Lung (tissue), 12 donors: Measurements from ENCODE around the gene DGCR2. TPM values are rescaled to one million over a fixed set of nuclear protein-coding genes. Genes with fewer than 3 reads are reported as not detected.
A peak's percentile ranks its signal among the peaks of the same experiment; 100 is the strongest.

ENCODE experiments used
- ATAC-seq: fragments of 200-7000 bp; cut with Tn5 transposase; one replicate; pipeline ENCODE4 v1.9.1; 2020; ENCODE audit warnings: moderate number of reproducible peaks; ENCODE audit not compliant: insufficient read depth, low FRiP score
- DNase-seq, 3 donors: peaks; one replicate each; pipeline ENCODE4 v3.0.0-alpha.2; 2013 to 2017
- H3K27ac ChIP-seq, 2 donors: one replicate each; pipeline ENCODE4 v1.5.1; 2013; ENCODE audit warnings: mild to moderate bottlenecking in 2 of 2, moderate library complexity in 2 of 2, control low read depth in 1 of 2, inconsistent platforms in 1 of 2, low read depth in 1 of 2, low read length in 1 of 2
- H3K27me3 ChIP-seq, 3 donors: one replicate each; pipeline ENCODE4 v1.5.1; 2013; ENCODE audit warnings: low read length in 2 of 3; ENCODE audit not compliant: control insufficient read depth in 3 of 3, insufficient read depth in 3 of 3
- H3K36me3 ChIP-seq, 4 donors: one replicate each; pipeline ENCODE4 v1.5.1; 2013; ENCODE audit warnings: low read length in 4 of 4, mild to moderate bottlenecking in 1 of 4, moderate library complexity in 1 of 4; ENCODE audit not compliant: control insufficient read depth in 4 of 4, insufficient read depth in 4 of 4
- H3K4me1 ChIP-seq, 5 donors: one replicate each; pipeline ENCODE4 v1.5.1; 2013; ENCODE audit warnings: low read length in 5 of 5, mild to moderate bottlenecking in 2 of 5, moderate library complexity in 1 of 5; ENCODE audit not compliant: control insufficient read depth in 5 of 5, insufficient read depth in 5 of 5
- H3K4me3 ChIP-seq: one replicate; pipeline ENCODE4 v1.5.1; 2013; ENCODE audit warnings: mild to moderate bottlenecking, control low read depth, moderate library complexity
- H3K9ac ChIP-seq, 2 donors: one replicate each; pipeline ENCODE4 v1.5.1; 2013; ENCODE audit warnings: low read length in 2 of 2, control low read depth in 1 of 2; ENCODE audit not compliant: insufficient read depth in 1 of 2
- H3K9me3 ChIP-seq, 4 donors: one replicate each; pipeline ENCODE4 v1.5.1; 2013; ENCODE audit warnings: low read length in 3 of 4, mild to moderate bottlenecking in 1 of 4, moderate library complexity in 1 of 4; ENCODE audit not compliant: control insufficient read depth in 4 of 4, insufficient read depth in 3 of 4
- WGBS, 2 donors: extraction: QIAGEN DNeasy Blood & Tissue Kit; methylation state at CpG; one replicate each; pipeline ENCODE4 v1.1.7; 2013; 5-methylcytosine and 5-hydroxymethylcytosine counted together
- polyA plus RNA-seq, 2 donors: library from polyadenylated mRNA; stranded (reverse); fragments of 200-250 nt; gene quantifications; one replicate each; pipeline ENCODE4 v1.2.1, GENCODE V29; 2013
- total RNA-seq, 2 donors: library from RNA; depleted of rRNA in 1 of 2; stranded (reverse); fragments of >200 nt in 1 of 2; gene quantifications; one replicate each; pipeline ENCODE4 v1.2.1, GENCODE V29; 2014 to 2021
- TF ChIP-seq, protein P1 (sequence below): IDR thresholded peaks from 2 replicates; pipeline ENCODE4 v1.5.1; 2012; ENCODE audit warnings: mild to moderate bottlenecking; ENCODE audit errors: control extremely low read depth, extremely low read depth
- donor health status: control.
- donor health status: control.
- donor health status: Bipolar disorder and iron deficiency.
- donor health status: healthy.
- donor health status: DM: yes; HTN: yes; CAD: no.

Gene DGCR2
- total and polyA plus RNA-seq, 4 donors: 40.4 to 77.4 (median 50.5) TPM

DNA sequence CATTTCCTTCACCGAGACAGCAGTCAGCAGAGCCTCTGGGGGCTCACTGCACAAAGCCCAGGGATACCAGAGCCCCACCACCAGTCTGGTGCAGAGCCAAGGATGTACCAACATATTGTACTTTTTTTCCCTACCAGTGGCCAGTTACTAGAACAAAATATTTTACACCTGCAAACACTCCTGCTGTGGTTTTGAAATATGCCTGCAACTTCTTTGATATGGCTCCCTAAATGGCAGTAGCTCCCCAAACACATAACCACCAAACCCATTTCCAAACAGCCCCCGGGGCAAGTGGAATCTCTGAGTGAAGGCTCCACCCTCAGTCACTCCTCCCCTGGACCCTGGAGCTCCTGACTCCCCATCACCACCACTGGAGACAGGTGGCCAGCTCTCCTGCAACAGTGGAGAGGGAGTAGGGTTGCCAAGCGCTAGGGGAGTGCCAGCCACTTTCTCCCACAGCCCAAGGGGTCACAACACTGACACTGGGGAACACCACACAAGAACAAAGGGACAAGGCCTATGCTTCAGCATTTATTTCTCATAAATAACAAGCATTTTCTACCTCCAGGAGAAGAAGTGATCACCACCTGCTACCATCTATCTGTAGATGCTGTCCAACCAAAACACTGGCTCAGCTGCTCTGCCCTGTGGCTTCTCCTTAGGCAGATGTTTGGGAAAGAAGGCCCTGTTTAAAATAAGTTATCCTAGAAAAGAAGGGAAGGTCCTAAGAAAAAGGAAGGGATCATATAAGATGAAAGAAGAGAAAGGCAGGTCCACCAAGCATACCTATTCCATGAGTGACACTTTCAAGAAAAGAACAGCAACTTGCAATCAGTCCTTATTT lies 15.1 kb downstream of the DGCR2 start:
- Histone ChIP-seq H3K4me1 (peaks cover 13 to 53% (median 21%) of the 10 kb centered on the region in 5 donors), H3K9ac (no peak overlapping the region), H3K27me3 (no peaks in the 10 kb centered on the region), H3K36me3 (peaks cover 0 to 2% (median 0%) of the 10 kb centered on the region in 4 donors), H3K9me3 (no peaks in the 10 kb centered on the region), H3K27ac (peak overlapping the region in 1 of 2 donors; percentile 37), H3K4me3 (no peak overlapping the region)
- WGBS, 2 donors: 70 to 72% methylated on average over 3 of the region's 3 CpGs
- TF ChIP-seq, protein P1, sequence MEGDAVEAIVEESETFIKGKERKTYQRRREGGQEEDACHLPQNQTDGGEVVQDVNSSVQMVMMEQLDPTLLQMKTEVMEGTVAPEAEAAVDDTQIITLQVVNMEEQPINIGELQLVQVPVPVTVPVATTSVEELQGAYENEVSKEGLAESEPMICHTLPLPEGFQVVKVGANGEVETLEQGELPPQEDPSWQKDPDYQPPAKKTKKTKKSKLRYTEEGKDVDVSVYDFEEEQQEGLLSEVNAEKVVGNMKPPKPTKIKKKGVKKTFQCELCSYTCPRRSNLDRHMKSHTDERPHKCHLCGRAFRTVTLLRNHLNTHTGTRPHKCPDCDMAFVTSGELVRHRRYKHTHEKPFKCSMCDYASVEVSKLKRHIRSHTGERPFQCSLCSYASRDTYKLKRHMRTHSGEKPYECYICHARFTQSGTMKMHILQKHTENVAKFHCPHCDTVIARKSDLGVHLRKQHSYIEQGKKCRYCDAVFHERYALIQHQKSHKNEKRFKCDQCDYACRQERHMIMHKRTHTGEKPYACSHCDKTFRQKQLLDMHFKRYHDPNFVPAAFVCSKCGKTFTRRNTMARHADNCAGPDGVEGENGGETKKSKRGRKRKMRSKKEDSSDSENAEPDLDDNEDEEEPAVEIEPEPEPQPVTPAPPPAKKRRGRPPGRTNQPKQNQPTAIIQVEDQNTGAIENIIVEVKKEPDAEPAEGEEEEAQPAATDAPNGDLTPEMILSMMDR: no peak
- ATAC-seq: no peak
- DNase-seq: no peak

DNA sequence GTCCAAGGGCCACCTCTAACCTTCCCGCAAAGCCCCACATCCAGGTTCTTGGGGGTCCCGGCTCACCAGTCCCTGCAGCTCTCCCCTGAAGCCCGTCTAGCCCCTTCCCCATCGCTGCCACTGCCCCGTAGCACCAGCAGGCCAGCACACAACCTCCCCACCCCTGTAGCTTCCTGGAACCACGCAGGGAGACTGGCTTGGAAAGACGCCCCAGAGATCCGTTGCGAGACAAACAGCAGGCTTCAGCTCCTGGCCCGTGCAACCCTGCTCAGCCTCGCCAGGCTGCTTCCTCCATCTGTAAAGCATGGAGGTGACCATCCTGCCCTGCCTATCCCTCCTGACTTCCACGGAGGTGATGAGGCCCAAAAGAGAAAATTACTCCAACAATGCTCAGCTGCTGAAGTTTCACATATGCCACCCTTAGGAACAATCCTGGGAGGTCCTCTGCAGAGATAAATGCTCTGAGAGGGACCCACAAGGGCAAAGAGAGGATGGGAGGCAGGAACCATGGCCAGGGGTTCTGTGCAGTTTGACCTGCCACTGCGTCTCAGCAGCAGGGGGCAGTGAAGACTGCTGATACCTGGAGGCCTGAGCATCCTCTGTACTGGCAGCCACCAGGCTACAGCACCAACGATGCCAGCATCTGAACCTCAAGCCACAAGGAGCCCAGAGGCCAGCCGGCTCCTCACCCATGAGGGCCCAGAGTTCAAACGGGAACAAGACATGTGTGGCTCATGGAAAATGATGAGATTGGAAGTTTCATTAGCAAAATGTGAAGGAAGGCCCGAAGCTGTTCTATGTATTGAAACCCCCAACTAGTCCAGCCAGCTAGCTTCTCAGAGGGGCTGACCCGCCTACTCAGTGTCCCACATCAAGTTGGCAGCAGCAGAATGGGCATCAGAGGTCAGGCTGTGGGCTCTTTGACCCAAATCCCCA lies 16.1 kb downstream of the DGCR2 start:
- no peak for DNase-seq
- Histone ChIP-seq H3K27me3 (no peaks in the 10 kb centered on the region), H3K9ac (no peak overlapping the region), H3K27ac (no peak overlapping the region), H3K9me3 (no peaks in the 10 kb centered on the region), H3K4me3 (no peak overlapping the region), H3K36me3 (no peaks in the 10 kb centered on the region), H3K4me1 (peaks cover 13 to 53% (median 21%) of the 10 kb centered on the region in 5 donors)
- 68 to 73% methylated on average over 18 of the region's 18 CpGs for WGBS, 2 donors
- no peak for ATAC-seq
- TF ChIP-seq, protein P1: no peak

DNA sequence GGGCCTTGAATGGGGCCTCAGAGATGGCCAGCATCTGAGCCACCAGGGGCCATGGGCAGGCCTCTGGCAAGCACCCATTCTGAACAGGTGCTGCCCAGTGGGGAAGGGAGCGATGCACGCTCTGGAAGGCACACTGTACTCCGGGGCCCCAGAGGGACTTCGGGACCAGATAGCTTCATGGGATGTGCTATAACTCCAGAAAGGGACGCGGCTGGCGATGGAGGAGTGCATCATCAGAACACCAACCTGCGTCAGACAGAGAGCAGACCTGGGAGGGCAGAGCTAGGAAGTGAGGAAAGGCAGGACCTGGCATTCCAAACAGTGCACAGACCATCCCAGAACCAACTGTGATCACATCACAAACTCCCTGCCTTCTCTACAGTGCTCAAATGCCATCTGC lies 16.8 kb downstream of the DGCR2 start:
- no peak for DNase-seq
- H3K27ac ChIP-seq: no peak overlapping the region

More for the DNA sequence above, 16.8 kb downstream of the DGCR2 start:
- H3K36me3 ChIP-seq: no peaks in the 10 kb centered on the region
- H3K4me1 ChIP-seq: peaks cover 12 to 53% (median 21%) of the 10 kb centered on the region in 5 donors
- TF ChIP-seq, protein P1: no peak
- no peak overlapping the region for H3K4me3 ChIP-seq
- H3K9me3 ChIP-seq: no peaks in the 10 kb centered on the region
- WGBS, 2 donors: 95 to 98% methylated on average over 8 of the region's 8 CpGs
- H3K27me3 ChIP-seq: no peaks in the 10 kb centered on the region
- H3K9ac ChIP-seq: no peak overlapping the region
- ATAC-seq: no peak
